ENCODE results near the gene BMPR1B. TPM values are rescaled to one million over a fixed set of nuclear protein-coding genes. Genes with fewer than 3 reads are reported as not detected.

BMPR1B gene
- total and polyA plus RNA-seq, 2 of the 4 experiments (the other 2 are of a cell fraction): 0.24 to 0.90 TPM

DNA sequence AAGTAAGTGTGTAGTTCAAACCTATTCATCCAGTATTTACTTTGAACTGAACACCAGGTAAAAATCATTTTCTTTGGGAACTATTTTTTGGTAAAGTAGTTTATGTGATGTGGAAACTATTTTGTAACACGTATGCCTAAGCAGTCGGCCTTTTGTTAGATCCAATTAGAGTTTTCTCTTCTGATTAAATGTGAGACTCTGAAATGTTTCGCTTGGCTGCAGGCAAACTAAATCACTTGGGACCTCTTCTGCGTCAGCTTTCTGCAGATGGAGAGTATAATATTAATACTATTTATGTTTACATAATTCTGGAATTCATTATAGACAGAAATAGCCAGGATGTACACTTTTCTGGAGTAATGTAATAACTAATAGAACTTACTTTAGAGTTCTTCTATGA is 46.9 kb downstream of the BMPR1B start:
- no peak overlapping the region for H3K4me3 ChIP-seq (ENCODE audit: insufficient read depth, low read depth, low read length)
- no peak overlapping the region for H3K56ac ChIP-seq (ENCODE audit: extremely low read depth, insufficient read depth, low read length)
- H3K9me3 ChIP-seq (ENCODE audit: control insufficient read depth, insufficient read depth, low read length): no peaks in the 10 kb centered on the region
- no peaks in the 10 kb centered on the region for H3K79me1 ChIP-seq (ENCODE audit: low read depth in 1 of 2, low read length in 2 of 2)
- TF ChIP-seq MAZ (IDR thresholded peaks at IDR 0.05; ENCODE audit: borderline replicate concordance, low read depth, low read length): no peak
- no peak for TF ChIP-seq CHD1 (IDR thresholded peaks at IDR 0.05; ENCODE audit: low read depth, low read length)
- TF ChIP-seq, protein P1, sequence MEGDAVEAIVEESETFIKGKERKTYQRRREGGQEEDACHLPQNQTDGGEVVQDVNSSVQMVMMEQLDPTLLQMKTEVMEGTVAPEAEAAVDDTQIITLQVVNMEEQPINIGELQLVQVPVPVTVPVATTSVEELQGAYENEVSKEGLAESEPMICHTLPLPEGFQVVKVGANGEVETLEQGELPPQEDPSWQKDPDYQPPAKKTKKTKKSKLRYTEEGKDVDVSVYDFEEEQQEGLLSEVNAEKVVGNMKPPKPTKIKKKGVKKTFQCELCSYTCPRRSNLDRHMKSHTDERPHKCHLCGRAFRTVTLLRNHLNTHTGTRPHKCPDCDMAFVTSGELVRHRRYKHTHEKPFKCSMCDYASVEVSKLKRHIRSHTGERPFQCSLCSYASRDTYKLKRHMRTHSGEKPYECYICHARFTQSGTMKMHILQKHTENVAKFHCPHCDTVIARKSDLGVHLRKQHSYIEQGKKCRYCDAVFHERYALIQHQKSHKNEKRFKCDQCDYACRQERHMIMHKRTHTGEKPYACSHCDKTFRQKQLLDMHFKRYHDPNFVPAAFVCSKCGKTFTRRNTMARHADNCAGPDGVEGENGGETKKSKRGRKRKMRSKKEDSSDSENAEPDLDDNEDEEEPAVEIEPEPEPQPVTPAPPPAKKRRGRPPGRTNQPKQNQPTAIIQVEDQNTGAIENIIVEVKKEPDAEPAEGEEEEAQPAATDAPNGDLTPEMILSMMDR (conservative IDR thresholded peaks at IDR 0.05; ENCODE audit: low read depth, low read length): no peak
- no peak for TF ChIP-seq MXI1 (IDR thresholded peaks at IDR 0.05; ENCODE audit: borderline replicate concordance, low read depth, low read length)
- no peak for TF ChIP-seq RCOR1 (IDR thresholded peaks at IDR 0.05; ENCODE audit: insufficient replicate concordance, low read length)
- no peak overlapping the region for H2AK9ac ChIP-seq (replicated peaks; ENCODE audit: low read depth, low read length, poor library complexity)
- H3K4me1 ChIP-seq (ENCODE audit: control insufficient read depth, insufficient read depth, low read length): no peaks in the 10 kb centered on the region
- in situ Hi-C loops (cut with MboI; ENCODE audit: low sequenced_read_pairs) (no loop called here), dilution Hi-C loops (cut with HindIII; ENCODE audit: low sequenced_read_pairs, unreplicated experiment) (no loop called here), intact Hi-C loops (cut with micrococcal nuclease) (loop anchor here (5.0 kb wide), 1 partner anchor 93 kb away; no protein-coding TSS in a partner anchor)
- no peak overlapping the region for H2AK5ac ChIP-seq (ENCODE audit: low read depth, low read length)
- H3K9ac ChIP-seq (ENCODE audit: low read depth, low read length): no peak overlapping the region
- no peak overlapping the region for H4K91ac ChIP-seq (ENCODE audit: insufficient read depth, low read depth, low read length)
- no peak overlapping the region for H2BK120ac ChIP-seq (ENCODE audit: low read depth, low read length)
- H3K14ac ChIP-seq (replicated peaks; ENCODE audit: low read depth, low read length): no peak overlapping the region
- POLR2A ChIA-PET (ENCODE audit: unreplicated experiment): no interaction called here
- H4K5ac ChIP-seq (ENCODE audit: low read depth, low read length): no peak overlapping the region
- no peak overlapping the region for H2BK5ac ChIP-seq (ENCODE audit: low read depth, low read length, poor library complexity, severe bottlenecking)
- no peaks in the 10 kb centered on the region for H3K36me3 ChIP-seq (ENCODE audit: control insufficient read depth, insufficient read depth, low read length)
- no peaks in the 10 kb centered on the region for H3K27me3 ChIP-seq (ENCODE audit: control insufficient read depth, insufficient read depth, low read length)
- CTCF ChIA-PET: no interaction called here
- H3K4ac ChIP-seq (ENCODE audit: low read depth, low read length): no peak overlapping the region
- H2AFZ ChIP-seq (replicated peaks; ENCODE audit: low read length, poor library complexity): no peak overlapping the region
- no TSS peak for BruUV-seq (replicated peaks)
- no peak overlapping the region for H4K8ac ChIP-seq (ENCODE audit: low read depth in 2 of 2, low read length in 2 of 2)
- no peak overlapping the region for H2BK20ac ChIP-seq (ENCODE audit: low read depth, low read length)
- no peak overlapping the region for H3K23ac ChIP-seq (ENCODE audit: low read depth, low read length)
- H3K18ac ChIP-seq (ENCODE audit: low read depth, low read length): no peak overlapping the region
- no peak overlapping the region for H3K4me2 ChIP-seq (ENCODE audit: low read depth, low read length)
- DNase-seq (no peak), ATAC-seq (ENCODE audit: low read depth) (no peak)
- H3K9me1 ChIP-seq (ENCODE audit: insufficient read depth, low read length): peaks cover 3% of the 10 kb centered on the region; the same call in 1 of the 2 replicates
- H4K20me1 ChIP-seq (ENCODE audit: insufficient read depth, low read length): no peaks in the 10 kb centered on the region
- H3K27ac ChIP-seq (ENCODE audit: insufficient read depth, low read length): no peak overlapping the region
- H2BK15ac ChIP-seq (ENCODE audit: low read depth, low read length): no peak overlapping the region
- no CpG with 5 or more reads among the region's 4 CpGs for WGBS, 2 experiments (ENCODE audit: extremely low coverage in 2 of 2, insufficient read length in 1 of 2)

Measured in IMR-90 (cell line).